KMS-11 (cell line): ENCODE results near the gene NAA50.

Experiments
- H2AFZ ChIP-seq: fragments of 200-600 bp; sonication (generic); 2 replicates; pipeline ENCODE4 v1.6.1; 2016; ENCODE audit warnings: antibody characterized with exemption, mixed run types, low read depth
- H3K27ac ChIP-seq: fragments of 200-600 bp; sonication (generic); 2 replicates; pipeline ENCODE4 v1.6.1; 2016; ENCODE audit warnings: mild to moderate bottlenecking, mixed run types
- H3K27me3 ChIP-seq: fragments of 200-600 bp; sonication (generic); 2 replicates; pipeline ENCODE4 v1.6.1; 2017; ENCODE audit warnings: mild to moderate bottlenecking, low read depth, mixed run types, moderate library complexity; ENCODE audit not compliant: insufficient read depth
- H3K36me3 ChIP-seq: fragments of 200-600 bp; sonication (generic); 2 replicates; pipeline ENCODE4 v1.6.1; 2017; ENCODE audit warnings: mild to moderate bottlenecking, mixed run types; ENCODE audit not compliant: insufficient read depth
- H3K4me1 ChIP-seq: fragments of 200-600 bp; sonication (generic); 2 replicates; pipeline ENCODE4 v1.6.1; 2016; ENCODE audit warnings: mild to moderate bottlenecking, low read depth, mixed run types; ENCODE audit not compliant: poor library complexity, severe bottlenecking
- H3K4me2 ChIP-seq: fragments of 200-600 bp; sonication (generic); 2 replicates; pipeline ENCODE4 v1.7.0; 2016; ENCODE audit warnings: mild to moderate bottlenecking, mixed run types
- H3K4me3 ChIP-seq: fragments of 200-600 bp; sonication (generic); IDR thresholded peaks from 2 replicates; pipeline ENCODE4 v1.6.1; 2017; ENCODE audit warnings: low read depth, low read length, mixed read lengths; ENCODE audit not compliant: insufficient read depth
- H3K79me2 ChIP-seq: fragments of 200-600 bp; sonication (generic); 2 replicates; pipeline ENCODE4 v1.6.1; 2016; ENCODE audit warnings: low read depth, mixed run types; ENCODE audit not compliant: insufficient read depth
- H3K9ac ChIP-seq: fragments of 200-600 bp; sonication (generic); 2 replicates; pipeline ENCODE4 v1.6.1; 2016; ENCODE audit warnings: mild to moderate bottlenecking, mixed run types
- H4K20me1 ChIP-seq: fragments of 200-600 bp; sonication (generic); 2 replicates; pipeline ENCODE4 v1.6.1; 2016; ENCODE audit warnings: mild to moderate bottlenecking, mixed run types; ENCODE audit not compliant: insufficient read depth
- CTCF ChIP-seq: fragments of 200-600 bp; sonication (generic); conservative IDR thresholded peaks from 2 replicates; pipeline ENCODE4 v1.6.1; 2017; ENCODE audit warnings: low read depth, mild to moderate bottlenecking, antibody characterized with exemption, low read length, moderate library complexity, mixed read lengths

Gene NAA50

GRCh38 chr3:113747283-113748046, 1.4 kb upstream of the NAA50 start:
- peaks cover 77% of the 10 kb centered on the region for H3K79me2 ChIP-seq
- peaks cover 24% of the 10 kb centered on the region for H4K20me1 ChIP-seq
- peak overlapping the region; percentile 89 for H3K4me3 ChIP-seq
- H3K9ac ChIP-seq: peak overlapping the region; percentile 76
- TF ChIP-seq CTCF: no peak
- no peaks in the 10 kb centered on the region; the same call in 1 of the 2 replicates for H3K36me3 ChIP-seq
- H2AFZ ChIP-seq: peak overlapping the region; percentile 82
- peak overlapping the region; percentile 94 for H3K4me2 ChIP-seq
- peak overlapping the region; percentile 94 for H3K27ac ChIP-seq
- peaks cover 58% of the 10 kb centered on the region for H3K4me1 ChIP-seq
- H3K27me3 ChIP-seq: no peaks in the 10 kb centered on the region

DNA sequence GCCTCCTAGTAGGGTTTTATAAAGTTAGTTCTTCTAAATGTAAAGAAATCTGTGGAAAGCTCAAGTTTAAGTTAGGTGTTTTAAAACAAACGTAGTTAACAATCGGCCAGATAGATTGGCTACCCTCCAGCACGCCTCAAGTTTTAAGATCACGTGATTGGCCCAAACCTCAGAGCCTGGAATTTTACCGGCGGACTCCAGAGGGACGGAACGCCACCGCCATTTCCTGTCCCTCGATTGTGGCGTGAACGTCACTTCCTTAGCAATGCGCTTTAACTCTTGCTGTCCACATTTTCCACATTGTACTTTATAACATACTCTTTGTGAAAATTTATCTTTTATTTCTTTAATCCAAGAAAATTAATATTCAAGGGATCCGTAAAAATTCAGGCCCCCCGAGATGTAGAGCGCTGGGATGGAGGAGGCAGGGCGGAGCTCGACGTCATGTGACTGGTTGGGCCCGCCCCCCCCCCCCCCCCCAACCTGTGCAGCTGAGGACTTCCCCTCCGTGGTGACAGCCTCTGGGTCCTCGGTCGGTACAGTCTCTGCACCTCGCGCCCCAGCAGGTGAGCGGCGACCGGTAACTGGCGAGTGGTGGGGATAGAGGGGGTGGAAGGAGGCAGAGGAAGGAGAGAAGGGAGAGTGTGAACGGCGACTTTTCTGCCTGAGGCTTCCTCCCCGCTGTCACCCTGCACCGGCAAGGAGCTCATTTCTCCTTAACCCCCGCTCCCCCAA, 666 bp upstream of the NAA50 start, which contains the start of gene ATP6V1A:
Gene ATP6V1A, plus strand, starts transcription at position 488 of the 735 bp plus-strand sequence. CDS start 31,719 bp downstream, outside the sequence.
- peak within 1 kb of the TSS; percentile 82 for H2AFZ ChIP-seq
- peak within 1 kb of the TSS; percentile 94 for H3K4me2 ChIP-seq
- no peaks in the 10 kb centered on the region; the same call in 1 of the 2 replicates for H3K36me3 ChIP-seq
- peak within 1 kb of the TSS; percentile 94 for H3K27ac ChIP-seq
- TF ChIP-seq CTCF: no peak
- peaks cover 85% of the 10 kb centered on the region for H3K79me2 ChIP-seq
- H3K9ac ChIP-seq: peak within 1 kb of the TSS; percentile 88
- H3K4me1 ChIP-seq: peaks cover 62% of the 10 kb centered on the region
- no peaks in the 10 kb centered on the region for H3K27me3 ChIP-seq
- H3K4me3 ChIP-seq: peak within 1 kb of the TSS; percentile 89
- peaks cover 30% of the 10 kb centered on the region for H4K20me1 ChIP-seq

DNA sequence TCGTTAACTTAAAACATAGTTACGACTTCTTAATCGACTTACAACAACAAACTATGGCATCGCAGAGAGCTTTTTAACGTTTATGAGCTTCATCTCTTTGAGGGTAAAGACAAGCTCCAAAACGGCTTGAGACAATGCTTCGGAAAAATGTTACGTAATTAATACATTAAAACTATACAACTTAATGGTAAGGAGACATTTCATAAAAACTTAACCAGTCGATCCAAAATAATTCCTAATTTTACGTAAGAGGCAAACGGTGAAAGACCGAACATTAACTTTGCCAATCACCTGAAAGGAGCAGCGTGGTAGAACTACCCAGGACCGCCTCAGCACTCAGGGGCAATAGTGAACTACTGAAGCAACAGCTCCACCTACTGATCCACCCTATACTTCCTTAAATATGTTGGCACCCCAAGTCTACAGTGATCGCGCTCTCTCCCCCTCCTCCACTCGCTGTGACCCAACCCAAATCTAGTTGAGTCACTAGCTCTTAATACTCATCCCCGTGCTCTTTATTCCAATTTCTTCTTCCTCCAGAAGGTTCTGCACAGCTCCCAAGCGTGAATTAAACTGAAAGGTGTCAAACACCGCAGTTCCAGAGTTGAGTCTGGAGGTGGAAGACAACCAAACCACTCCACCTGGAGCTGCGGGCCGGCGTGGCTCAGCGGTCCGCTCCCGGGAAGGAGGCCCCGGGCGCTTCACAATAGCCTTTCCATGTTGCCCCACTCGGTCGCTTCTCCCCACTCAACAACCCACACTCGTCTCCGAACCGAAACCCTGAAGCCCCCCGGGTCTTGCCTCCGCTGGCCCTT, 901 bp downstream of the NAA50 start:
- Histone ChIP-seq H3K36me3 (no peaks in the 10 kb centered on the region; the same call in 1 of the 2 replicates), H3K79me2 (peaks cover 88% of the 10 kb centered on the region), H4K20me1 (peaks cover 46% of the 10 kb centered on the region), H3K4me3 (no peak overlapping the region), H3K4me1 (peaks cover 68% of the 10 kb centered on the region), H3K27ac (peak overlapping the region; percentile 94), H3K9ac (peak overlapping the region; percentile 88), H3K4me2 (peak overlapping the region; percentile 81), H2AFZ (peak overlapping the region; percentile 82), H3K27me3 (no peaks in the 10 kb centered on the region)
- TF ChIP-seq CTCF: peak; percentile 79

DNA sequence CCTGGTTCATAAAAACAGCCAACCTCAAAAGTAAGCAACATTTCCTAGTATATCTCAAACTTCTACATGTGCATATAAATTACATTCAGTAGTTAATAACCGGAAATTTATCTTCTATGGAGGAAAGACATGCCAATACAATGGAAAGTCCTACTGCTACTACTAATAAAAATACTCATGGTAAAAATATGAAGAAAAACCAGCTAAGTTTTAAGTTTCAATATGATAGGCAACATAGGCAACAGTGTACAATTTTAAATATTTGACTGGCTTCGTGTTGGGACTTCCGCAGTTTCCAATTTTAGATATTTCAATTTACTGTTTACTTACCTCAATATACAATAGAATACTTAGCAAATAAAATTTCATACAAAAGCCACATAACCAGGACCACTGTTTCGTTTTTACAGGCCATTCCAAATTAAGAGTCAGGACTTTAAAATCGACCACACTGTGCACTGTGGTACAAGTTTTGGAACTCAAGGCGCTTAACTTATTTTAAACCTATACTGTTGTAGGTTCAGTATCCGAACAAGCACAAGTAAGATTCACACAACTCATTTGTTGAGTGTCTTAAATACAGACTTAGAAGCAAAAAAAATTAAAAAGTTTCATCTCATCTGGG, 2.9 kb downstream of the NAA50 start:
- Histone ChIP-seq H4K20me1 (peaks cover 66% of the 10 kb centered on the region), H3K27ac (peak overlapping the region; percentile 7; the same call in 1 of the 2 replicates), H3K36me3 (no peaks in the 10 kb centered on the region; the same call in 1 of the 2 replicates), H3K27me3 (no peaks in the 10 kb centered on the region), H3K79me2 (peaks cover 90% of the 10 kb centered on the region), H2AFZ (no peak overlapping the region), H3K4me3 (peak overlapping the region; percentile 28), H3K4me2 (peak overlapping the region; percentile 81), H3K9ac (no peak overlapping the region; the same call in 1 of the 2 replicates), H3K4me1 (peaks cover 67% of the 10 kb centered on the region)
- TF ChIP-seq CTCF: no peak
